GM19397 (cell line): Measurements from ENCODE around the gene KNDC1.

Experiments
- ATAC-seq: cut with Tn5 transposase; IDR thresholded peaks from one replicate; pipeline ENCODE4 v1.9.1; 2021; ENCODE audit warnings: mild to moderate bottlenecking, moderate library complexity; ENCODE audit not compliant: unreplicated experiment

KNDC1 gene

DNA sequence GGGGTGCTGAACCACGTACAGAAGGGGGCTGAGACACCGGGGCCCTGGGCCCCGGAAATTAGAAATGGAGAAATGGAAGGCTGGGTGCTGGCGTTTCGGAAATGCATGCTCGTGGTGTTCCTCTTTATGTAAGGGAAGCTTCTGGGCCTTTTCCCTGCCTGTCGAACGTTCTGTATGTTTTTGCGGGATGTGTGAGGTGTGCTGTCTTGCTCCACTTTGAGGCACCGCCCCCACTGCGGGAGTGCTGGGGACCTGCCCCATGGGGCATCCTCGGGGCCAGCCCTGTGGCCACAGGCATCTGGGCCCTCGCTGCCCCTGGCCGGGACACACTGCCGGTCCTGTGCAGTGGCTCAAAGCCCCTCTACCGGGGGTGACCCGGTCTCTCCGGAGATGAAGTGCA lies 75.9 kb downstream of the KNDC1 start:
- no peak for ATAC-seq

DNA sequence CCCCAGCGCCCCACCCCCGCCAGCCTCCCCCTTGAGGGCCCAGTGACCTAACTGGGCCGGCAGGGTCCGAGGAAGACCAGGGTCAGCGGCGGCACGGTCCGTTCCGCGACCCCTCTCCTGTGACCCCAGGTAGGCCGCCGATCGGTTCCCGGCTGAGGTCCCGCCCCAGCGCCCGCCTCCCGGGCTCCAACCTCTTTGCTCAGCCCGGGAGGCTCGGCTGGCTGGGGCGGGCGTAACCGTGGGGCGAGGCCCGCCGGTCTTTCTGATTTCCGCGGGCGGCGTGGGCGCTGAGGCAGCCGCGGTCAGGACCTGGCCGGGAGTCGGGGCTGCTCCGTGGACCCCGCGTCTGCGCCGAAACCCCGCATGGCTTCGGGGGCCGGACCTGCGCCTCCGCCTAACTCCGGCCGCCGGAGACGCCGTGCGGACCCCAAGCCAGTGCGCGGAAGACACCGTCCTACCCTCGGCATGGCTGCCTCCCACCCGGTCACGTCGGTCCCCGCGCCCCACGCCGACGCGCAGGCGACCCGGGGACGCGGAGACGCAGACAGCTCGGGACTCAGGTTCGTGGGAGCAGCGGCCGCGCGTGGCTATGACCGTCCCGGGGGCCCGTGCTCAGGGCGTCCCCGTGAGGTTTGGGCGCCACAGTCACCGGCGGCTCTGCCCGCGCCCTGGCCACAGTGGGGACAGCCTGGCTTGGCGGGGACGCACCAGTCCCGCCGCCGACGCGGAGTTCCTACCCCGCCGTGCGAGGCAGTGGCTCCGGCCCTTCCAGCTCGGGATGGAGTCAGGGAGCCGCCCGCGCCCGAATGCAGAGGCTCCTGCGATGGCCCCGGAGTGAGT lies 76.6 kb downstream of the KNDC1 start:
- ATAC-seq = no peak

DNA sequence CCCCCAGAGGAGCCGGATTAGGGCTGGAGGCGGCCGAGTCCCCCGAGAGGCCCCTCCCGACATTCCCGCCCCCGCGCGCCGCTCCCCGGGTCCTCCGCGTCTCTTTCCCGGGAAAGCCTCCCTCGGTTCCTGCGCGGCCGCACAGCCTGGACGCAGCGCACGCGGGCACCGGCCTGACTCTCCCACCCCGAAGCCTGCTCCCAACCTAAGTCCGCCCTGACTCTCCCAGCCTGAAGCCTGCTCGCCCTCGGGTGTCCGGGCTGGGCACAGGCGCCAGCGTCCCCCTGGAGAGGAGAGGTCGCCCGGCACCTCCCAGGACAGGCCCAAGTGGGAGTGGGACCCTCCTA lies 77.2 kb downstream of the KNDC1 start:
- no peak for ATAC-seq

DNA sequence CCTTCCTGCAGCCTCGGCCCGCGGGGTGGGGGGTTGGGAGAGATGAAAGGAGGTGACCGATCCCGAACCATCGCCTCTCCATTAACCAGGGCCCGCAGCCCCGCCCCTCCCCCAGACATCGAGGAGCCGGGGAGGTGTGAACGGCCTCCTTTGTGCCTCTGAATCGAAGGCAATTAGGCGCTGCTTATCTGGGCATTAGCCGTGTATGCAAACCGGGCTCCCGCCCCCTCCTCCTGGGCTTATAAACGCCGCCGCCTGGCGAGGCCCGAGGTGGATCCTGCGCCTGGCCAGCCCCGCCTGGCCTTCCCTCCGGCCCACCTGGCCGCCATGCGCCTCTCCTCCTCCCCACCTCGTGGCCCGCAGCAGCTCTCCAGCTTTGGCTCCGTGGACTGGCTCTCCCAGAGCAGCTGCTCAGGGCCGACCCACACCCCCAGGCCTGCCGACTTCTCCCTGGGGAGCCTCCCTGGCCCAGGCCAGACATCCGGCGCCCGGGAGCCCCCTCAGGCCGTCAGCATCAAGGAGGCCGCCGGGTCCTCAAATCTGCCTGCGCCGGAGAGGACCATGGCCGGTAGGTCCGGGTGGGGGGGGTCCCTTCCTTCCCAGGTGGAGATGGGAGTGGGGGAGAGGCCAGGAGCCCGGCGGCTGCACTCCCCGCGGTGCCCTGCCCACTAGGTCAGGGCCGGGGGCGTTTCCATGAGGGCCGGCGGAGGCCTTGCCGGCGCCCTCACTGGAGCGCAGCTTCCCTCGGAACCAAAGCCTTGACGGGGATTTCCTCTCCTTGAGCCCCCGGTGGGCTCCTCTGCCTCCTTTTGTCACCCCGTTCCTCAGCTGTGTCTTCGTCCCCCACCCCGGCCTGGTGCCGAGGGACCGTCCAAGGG lies 77.8 kb downstream of the KNDC1 start, which contains the start of gene VENTX:
Gene VENTX (plus strand): TSS at position 268 of the 878 bp plus-strand sequence. CDS start 60 bp downstream, at position 328.
- no peak for ATAC-seq

DNA sequence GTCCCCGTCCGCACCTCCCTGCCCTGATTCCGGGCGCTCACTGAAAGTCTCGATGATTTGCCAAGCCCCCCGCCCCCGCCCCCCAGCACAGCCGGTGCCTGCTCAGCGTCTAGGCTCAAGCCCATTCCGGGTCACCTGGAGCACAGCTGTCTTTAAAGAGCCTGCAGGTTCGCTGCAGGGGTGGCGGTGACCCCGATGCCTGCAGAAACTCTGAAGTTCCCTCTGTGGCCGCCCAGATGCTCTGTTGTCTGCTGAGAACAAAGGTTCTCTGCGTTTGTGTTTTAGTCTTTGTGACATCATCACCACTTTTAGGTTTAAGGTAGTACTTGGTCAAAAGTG lies 78.4 kb downstream of the KNDC1 start:
- ATAC-seq = no peak

DNA sequence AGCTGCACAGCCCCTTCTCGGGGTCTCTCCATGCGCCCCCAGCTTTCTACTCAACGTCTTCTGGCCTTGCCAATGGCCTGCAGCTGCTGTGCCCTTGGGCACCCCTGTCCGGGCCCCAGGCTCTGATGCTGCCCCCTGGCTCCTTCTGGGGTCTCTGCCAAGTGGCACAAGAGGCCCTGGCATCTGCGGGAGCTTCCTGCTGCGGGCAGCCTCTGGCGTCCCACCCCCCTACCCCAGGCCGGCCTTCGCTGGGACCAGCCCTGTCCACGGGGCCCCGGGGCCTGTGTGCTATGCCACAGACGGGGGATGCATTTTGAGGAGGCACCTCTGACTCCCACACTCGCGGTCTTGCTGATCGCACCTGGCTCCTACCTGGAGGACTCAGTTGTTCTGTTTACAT lies 80.0 kb downstream of the KNDC1 start:
- no peak for ATAC-seq

DNA sequence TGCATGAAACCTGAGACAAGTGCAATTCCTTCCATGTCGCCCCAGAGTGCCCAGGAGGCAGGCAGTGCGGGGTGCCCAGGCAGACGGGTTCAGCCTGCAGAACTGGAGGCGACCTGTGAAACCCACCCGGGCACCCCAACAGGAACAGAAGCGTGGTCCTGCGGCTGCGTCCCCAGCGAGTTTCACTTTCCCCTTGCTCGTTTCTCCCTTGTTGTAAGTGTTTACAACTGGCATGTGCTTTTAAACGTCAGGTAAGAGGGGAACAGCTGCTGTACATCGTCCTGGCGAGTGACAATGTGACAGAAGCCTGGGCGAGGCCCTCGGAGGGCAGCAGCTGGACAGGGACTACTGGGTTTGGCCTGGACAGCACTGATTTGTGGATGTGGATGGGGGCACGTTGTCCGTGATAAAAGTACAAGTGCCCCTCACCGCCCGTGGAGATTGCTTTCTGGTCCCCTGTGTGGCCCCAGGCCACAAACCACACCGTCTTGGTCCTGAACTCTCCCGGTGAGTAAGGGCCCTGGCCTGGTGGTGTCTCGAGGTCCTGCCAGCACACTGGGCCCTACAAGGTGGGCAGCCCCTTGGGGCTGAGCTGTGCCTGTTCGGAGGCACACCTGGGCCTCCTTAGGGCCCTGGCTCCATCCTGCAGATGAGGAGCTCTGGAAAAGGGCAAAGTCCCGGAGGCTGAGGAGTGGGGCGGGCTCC lies 81.6 kb downstream of the KNDC1 start:
- no peak for ATAC-seq

DNA sequence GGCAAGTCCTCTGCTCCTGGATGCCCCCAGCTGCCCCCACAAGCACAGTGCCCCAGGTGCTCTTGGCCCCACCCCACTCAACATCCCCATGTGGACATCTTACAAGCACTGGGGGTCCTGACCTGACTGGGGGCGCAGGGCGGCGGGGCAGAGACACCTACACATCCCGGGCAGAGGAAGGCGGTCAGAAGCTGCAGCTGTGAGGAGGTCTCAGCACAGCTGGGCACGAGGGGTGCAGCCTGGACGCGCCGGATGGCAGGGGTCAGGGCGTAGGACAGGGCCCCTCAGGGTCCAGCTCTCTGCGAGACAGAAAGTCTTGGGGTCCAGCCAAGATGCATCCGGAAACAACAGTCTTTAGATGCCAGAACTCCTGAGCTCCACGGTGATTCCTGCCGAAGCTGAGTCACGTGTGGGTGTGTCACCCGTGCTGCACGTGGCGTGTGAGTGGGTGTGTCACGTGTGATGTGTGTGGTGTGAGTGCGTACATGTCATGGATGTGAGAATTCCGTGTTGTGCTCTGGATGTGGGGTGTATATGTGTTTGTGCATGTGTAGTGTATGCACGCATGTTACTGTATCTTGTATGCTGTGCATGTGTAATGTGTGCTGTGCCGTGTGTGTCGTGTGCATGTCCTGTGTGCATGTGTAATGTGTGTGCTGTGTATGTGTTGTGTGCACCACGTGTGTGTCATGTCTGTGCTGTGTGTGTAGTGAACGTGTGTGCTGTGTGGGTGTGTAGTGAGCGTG lies 82.8 kb downstream of the KNDC1 start:
- ATAC-seq = no peak

DNA sequence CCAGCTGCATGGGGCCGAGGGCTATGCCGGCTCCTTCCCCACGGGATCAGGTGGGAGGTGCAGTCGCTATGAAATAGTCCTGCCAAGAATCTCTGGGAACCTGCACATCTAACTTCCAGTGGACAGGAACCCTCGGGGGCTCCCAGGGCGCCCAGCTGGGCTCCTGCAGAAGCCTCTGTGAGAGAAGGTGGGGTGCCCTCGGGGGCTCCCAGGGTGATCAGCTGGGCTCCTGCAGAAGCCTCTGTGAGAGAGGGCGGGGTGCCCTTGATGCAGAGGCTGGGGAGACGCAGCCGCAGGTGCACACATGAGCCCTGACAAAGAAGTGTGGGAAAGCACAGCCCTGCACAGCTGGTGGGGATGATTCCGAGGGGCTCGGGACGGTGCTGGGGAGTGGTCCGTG lies 83.6 kb downstream of the KNDC1 start:
- ATAC-seq = no peak

DNA sequence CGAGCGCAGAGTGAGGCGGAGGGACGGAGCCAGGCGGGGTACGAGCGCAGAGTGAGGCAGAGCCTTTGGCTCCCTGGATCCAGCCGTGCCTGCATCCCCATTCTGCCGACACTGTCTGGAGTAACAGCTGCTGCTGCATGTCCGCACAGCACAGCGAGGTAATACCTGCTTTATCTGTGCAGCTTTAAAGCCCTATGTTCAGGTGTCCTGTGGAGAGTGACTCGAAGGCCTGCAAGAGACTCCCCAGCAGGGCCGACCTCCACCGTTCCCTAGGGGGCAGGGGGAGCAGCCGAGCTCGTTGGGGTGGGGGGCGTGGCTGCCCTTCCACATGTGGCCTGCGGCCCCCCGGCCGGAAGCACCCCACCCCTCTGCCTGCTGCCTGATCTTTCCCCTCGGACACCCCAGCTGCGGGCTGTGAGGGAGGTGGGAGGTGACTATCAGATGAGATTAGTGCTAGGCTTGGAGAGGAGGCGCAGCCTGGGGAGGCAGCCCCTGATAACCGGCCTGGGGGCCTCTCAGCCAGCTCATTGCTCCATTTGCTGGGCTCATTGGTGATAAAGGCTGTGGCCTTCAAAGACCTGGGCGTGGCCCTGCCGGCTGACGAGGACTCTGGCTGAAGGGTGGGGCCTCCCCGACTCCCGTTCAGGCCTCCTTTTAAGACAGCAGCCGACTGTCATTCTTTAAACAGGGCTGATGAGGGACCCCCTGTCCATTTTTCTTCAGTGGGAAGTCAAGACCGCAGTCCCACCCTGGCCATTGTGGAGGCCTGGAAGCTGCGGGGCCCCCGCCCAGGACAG lies 85.6 kb downstream of the KNDC1 start:
- no peak for ATAC-seq

DNA sequence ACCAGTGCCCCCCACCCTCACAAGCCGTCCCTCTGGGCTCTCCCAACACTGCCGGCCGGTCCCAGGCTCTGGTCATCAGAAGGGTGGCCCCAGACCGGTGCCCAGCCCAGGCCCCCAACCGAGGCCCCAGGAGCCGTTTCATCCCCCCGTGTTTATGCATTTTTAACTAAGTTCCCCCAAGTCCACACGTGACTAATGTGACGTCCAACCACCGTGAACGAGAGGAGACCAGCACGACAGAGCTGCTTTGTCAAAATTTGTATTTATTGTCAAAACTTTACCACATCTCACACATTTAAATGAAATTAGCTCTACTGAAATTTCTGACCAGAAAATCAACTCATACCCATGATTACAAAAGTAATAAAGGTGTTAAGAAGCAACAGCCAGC lies 86.2 kb downstream of the KNDC1 start:
- ATAC-seq = no peak

DNA sequence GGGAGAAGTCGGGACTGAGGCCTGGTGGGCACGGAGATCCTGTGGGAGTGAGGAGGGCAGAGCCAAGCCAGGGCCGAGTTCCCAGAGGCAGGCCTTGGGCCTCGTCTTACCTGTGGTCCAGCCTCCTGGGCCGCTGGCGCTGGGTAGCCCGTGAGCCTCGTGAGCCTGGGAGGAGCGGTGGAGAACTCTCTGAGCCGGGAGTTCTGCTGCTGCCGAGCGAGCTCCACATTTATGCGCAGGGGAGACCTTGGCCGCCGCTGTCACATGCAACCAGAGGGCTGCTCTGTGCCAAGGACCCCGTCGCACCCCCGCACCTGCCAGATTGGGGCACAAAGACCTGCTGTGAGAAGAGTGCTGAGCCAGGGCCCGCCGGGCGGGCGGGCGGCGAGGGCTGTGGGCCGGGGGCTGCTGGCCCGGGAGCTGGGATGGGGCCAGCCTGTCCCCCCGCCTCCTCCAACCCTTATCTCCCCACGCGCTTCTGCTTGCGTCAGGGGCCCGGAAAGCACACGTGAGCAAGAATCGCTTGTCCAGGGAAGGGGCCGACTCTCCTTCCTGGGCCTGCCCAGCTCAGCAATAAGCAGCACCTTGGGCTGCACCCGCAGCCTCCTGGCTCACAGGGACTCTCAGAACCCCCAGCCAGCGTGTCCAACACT lies 87.8 kb downstream of the KNDC1 start:
- no peak for ATAC-seq

DNA sequence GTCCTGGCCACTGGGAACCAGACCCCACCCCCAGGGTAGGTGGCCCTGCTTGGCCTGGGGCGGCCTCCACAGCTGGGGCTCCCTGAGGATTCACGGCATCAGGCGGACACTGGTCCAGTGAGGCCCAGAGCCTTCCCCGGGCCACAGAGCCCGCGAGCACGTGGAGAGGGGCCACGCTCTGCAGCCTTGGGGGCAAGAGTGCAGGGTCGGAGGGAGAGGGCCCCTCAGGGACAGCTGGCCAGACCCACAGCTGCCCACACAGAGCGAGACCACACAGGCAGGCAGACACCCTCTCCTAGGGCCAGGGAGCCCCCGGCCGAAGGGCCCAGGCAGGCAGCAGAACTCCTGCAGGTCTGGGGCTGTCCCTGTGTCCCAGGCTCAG lies 88.3 kb downstream of the KNDC1 start:
- no peak for ATAC-seq

DNA sequence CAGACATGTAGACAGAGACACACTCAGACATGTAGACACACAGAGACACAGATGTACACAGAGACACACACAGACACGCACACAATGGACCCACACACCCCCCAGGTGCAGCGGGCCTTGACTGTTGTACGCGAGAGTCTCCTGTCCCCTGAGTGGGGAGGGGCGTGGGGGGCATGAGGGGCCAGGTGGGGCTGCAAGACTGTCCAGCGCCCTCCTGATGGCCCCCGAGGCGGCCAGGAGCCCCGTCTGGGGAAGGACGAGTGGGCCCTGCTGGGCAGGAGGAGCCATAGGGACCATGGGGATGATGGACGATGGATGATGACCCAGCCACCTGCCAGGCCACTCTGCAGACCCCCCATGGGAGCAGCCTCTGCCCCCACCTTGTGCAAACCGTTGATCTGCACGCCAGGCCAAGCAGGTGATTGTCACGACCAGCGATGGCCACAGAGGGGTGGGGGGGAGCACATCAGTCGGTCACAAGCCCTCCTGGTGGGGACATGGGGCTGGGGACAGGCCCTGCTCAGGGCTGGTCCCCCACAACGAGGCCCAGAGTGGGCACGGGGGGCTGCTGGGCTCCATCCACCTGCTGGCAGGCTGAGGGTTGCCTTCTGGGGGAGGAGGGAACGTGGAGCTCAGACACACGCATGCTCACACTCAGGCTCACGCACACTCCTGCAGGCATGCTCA lies 89.2 kb downstream of the KNDC1 start:
- no peak for ATAC-seq

DNA sequence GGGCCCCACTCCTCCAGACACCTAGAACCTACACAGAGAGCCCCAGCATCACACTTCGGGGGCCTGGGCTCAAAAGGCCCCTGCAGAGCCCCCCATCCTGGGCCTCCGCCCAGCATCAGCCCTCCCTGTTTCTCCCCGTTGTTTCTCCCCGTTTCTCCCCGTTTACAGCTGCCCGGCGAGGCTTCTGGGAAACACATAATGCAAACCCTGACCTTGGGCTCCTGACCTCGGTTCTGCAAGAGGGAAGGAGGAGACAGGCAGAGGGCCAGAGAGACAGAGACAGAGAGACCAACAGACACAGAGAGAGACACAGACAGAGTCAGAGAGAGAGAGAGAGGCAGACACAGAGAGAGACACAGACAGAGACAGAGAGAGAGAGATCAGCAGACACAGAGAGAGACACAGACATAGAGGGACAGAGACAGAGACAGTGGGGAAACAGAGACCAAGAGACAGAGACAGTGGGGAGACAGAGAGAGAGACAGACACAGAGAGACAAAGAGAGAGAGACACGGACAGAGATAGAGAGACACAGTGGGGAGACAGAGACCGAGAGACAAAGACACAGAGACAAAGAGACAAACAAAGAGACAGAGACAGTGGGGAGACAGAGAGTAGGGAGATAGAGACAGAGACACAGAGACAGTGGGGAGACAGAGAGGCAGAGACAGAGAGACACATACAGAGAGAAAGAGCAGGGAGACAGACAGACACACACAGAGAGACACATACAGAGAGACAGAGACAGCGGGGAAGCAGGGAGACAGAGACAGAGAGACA lies 90.1 kb downstream of the KNDC1 start:
- no peak for ATAC-seq

DNA sequence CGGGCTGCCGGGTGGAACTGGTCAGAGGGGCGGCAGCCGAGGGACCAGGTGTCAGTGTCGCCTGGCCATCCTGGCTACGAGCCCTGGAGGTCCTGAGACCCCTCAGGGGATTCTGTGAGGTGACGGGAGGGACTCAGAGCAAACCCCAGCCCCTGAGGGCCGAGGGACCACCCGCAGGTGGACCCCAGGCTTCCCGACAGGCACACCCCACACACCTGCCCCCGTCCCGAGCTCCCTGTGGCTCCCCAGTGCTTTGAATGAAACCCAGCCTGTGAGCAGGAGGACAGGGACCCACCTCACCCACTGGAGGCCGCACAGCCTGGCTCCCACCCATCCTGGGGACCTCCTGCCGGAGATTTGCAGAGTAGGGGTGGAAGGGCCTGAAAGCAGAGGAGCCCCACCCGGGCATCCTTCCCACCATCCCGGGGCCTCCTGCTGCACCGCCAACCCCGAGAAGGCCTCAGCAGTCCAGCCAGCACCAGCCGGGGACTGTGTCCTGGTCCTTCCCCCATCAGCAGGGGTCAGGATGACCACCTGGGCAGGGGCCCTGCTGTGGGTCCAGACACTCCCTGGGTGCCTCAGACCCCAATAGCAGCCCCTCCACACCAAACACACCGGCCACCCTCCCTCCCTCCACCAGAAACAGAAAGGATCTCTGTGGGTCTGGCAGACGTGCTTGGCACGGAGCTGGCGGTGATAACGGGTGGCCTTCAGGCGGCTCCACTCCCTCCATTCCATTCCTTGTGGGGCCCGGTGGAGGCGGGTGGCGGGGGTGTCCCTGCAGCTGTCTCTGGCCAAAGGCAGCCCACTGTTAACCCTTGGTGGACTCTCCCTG lies 91.6 kb downstream of the KNDC1 start:
- no peak for ATAC-seq

DNA sequence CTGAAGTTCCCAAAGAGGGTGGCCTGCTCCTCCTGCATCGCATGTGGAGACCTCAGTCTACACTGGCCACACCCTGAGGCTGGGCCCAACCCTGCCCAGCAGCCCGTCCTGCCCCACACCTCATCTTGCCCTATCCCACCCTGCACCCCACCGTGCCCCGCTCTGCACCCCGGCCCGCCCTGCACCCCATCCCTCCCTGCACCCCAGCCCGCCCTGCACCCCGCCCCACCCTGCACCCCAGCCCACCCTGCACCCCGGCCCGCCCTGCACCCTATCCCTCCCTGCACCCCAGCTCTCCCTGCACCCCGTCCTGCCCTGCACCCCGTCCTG lies 92.2 kb downstream of the KNDC1 start:
- no peak for ATAC-seq
